Measurements from ENCODE around the gene PLPPR4. TPM values are rescaled to one million over a fixed set of nuclear protein-coding genes. Genes with fewer than 3 reads are reported as not detected.

PLPPR4 gene
- total and polyA plus RNA-seq, 10 of the 15 experiments (the other 5 are each of a cell fraction or from before 2014, with no cell fraction given): not detected

DNA sequence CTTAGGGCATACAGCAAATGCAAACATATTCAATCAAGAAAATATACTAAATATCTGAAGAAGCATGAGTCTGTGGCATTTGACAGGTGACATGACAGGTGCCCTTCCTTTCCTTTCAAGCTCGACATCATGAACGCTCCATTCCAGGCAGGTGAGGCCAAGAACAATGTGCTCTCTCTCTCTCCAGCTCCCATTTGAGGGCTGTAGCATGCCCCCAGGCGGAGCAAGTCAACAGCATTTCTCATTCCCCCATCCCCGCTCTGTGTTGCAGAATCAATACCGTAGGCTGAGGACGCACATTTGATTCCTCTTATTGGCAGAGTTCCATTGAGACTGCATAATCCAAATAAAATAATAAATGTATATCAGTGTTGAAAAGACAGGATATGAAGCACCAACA lies 24.6 kb upstream of the PLPPR4 start:
- Histone ChIP-seq H3K27ac (ENCODE audit: control insufficient read depth, insufficient read depth) (no peak overlapping the region), H3K36me3 (ENCODE audit: control insufficient read depth in 2 of 2, insufficient read depth in 2 of 2, low read length in 1 of 2) (no peaks in the 10 kb centered on the region), H3K79me2 (ENCODE audit: control insufficient read depth, insufficient read depth, low read length) (no peaks in the 10 kb centered on the region), H4K20me1 (ENCODE audit: control insufficient read depth, insufficient read depth) (no peaks in the 10 kb centered on the region), H3K4me1 (ENCODE audit: control insufficient read depth, insufficient read depth, low read length) (no peaks in the 10 kb centered on the region), H2AFZ (ENCODE audit: control insufficient read depth, low read depth, low read length) (no peak overlapping the region), H3K27me3 (replicated peaks in 1 of 2; ENCODE audit: control insufficient read depth in 2 of 2, insufficient read depth in 2 of 2, low read length in 1 of 2) (no peaks in the 10 kb centered on the region), H3K4me3 (no peak overlapping the region), H3K9ac (ENCODE audit: control insufficient read depth, insufficient read depth, low read length) (no peak overlapping the region), H3K9me3 (replicated peaks; ENCODE audit: control insufficient read depth, insufficient read depth, low read length) (no peaks in the 10 kb centered on the region), H3K4me2 (ENCODE audit: control insufficient read depth, insufficient read depth) (no peak overlapping the region)
- 23% methylated on average over 6 of the region's 6 CpGs for WGBS (ENCODE audit: insufficient coverage, insufficient replicate concordance, low lambda C conversion rate, missing lambda C conversion rate)
- FAIRE-seq (no peak), ATAC-seq (no peak), DNase-seq (ENCODE audit: low read depth, low spot score) (no peak)
- SMC1A ChIA-PET (ENCODE audit: uncharacterized antibody, unreplicated experiment): no interaction called here
- no peak for TF ChIP-seq BACH1 (IDR thresholded peaks at IDR 0.05; ENCODE audit: borderline replicate concordance)
- no peak for TF ChIP-seq STAT1 (conservative IDR thresholded peaks at IDR 0.05)
- TF ChIP-seq MLLT1 (IDR thresholded peaks at IDR 0.05): no peak
- TF ChIP-seq, protein P1, sequence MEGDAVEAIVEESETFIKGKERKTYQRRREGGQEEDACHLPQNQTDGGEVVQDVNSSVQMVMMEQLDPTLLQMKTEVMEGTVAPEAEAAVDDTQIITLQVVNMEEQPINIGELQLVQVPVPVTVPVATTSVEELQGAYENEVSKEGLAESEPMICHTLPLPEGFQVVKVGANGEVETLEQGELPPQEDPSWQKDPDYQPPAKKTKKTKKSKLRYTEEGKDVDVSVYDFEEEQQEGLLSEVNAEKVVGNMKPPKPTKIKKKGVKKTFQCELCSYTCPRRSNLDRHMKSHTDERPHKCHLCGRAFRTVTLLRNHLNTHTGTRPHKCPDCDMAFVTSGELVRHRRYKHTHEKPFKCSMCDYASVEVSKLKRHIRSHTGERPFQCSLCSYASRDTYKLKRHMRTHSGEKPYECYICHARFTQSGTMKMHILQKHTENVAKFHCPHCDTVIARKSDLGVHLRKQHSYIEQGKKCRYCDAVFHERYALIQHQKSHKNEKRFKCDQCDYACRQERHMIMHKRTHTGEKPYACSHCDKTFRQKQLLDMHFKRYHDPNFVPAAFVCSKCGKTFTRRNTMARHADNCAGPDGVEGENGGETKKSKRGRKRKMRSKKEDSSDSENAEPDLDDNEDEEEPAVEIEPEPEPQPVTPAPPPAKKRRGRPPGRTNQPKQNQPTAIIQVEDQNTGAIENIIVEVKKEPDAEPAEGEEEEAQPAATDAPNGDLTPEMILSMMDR (IDR thresholded peaks at IDR 0.05 in 2 of 3, conservative IDR thresholded peaks at IDR 0.05 in 1 of 3; ENCODE audit: control insufficient read depth in 2 of 3, extremely low read depth in 1 of 3, insufficient read depth in 1 of 3, low read depth in 3 of 3, low read length in 3 of 3): no peak
- TF ChIP-seq IRF3 (IDR thresholded peaks at IDR 0.05): no peak
- no peak for TF ChIP-seq IKZF1 (conservative IDR thresholded peaks at IDR 0.05)
- no peak for TF ChIP-seq RUNX3 (IDR thresholded peaks at IDR 0.05; ENCODE audit: low read length)
- no peak for TF ChIP-seq SREBF2 (IDR thresholded peaks at IDR 0.05; ENCODE audit: low read length)
- TF ChIP-seq RELA (IDR thresholded peaks at IDR 0.05; ENCODE audit: borderline replicate concordance, partially characterized antibody): no peak
- no peak for TF ChIP-seq POLR2A (IDR thresholded peaks at IDR 0.05; ENCODE audit: low read depth, low read length)
- no peak for TF ChIP-seq FOXM1 (IDR thresholded peaks at IDR 0.05; ENCODE audit: low read depth, low read length)
- no peak for TF ChIP-seq FOS (IDR thresholded peaks at IDR 0.05; ENCODE audit: borderline replicate concordance, extremely low read depth, insufficient read length)
- no peak for TF ChIP-seq CREM (IDR thresholded peaks at IDR 0.05; ENCODE audit: low read depth)
- TF ChIP-seq POLR2AphosphoS2 (IDR thresholded peaks at IDR 0.05; ENCODE audit: low read depth, low read length): no peak
- no peak for TF ChIP-seq NRF1 (conservative IDR thresholded peaks at IDR 0.05; ENCODE audit: low read depth, low read length)
- TF ChIP-seq BHLHE40 (IDR thresholded peaks at IDR 0.05; ENCODE audit: borderline replicate concordance in 1 of 2, low read depth in 2 of 2, low read length in 1 of 2): no peak
- no peak for TF ChIP-seq NFXL1 (IDR thresholded peaks at IDR 0.05; ENCODE audit: borderline replicate concordance)
- TF ChIP-seq SMC3 (IDR thresholded peaks at IDR 0.05; ENCODE audit: borderline replicate concordance, low read length): no peak
- POLR2A ChIA-PET: no interaction called here
- RAD21 ChIA-PET (ENCODE audit: unreplicated experiment): no interaction called here
- no TSS peak for BruUV-seq (replicated peaks)
- CTCF ChIA-PET: no interaction called here
- in situ Hi-C loops (cut with MboI): no loop called here
- intact Hi-C loops (cut with micrococcal nuclease; ENCODE audit: unreplicated experiment): no loop called here

Measured in GM12878 (cell line).